GM08714 (cell line): ENCODE measurements around the gene PPP2R5E.
"Not testable (repeated sequence)": the region's sequence is repeated elsewhere in the genome, so short reads cannot be mapped to it uniquely, and the experiment has no call there.

Source experiments
- H3K4me3 ChIP-seq: fragments of 200-500 bp; sonication (Bioruptor generic); 2 replicates; pipeline ENCODE4 v1.5.1; 2014; ENCODE audit warnings: mild to moderate bottlenecking, low read length, inconsistent platforms
- ZNF274 ChIP-seq: IDR thresholded peaks from 2 replicates; pipeline ENCODE4 v1.6.1; 2012; ENCODE audit warnings: mild to moderate bottlenecking, low read depth, low read length

The PPP2R5E gene

DNA sequence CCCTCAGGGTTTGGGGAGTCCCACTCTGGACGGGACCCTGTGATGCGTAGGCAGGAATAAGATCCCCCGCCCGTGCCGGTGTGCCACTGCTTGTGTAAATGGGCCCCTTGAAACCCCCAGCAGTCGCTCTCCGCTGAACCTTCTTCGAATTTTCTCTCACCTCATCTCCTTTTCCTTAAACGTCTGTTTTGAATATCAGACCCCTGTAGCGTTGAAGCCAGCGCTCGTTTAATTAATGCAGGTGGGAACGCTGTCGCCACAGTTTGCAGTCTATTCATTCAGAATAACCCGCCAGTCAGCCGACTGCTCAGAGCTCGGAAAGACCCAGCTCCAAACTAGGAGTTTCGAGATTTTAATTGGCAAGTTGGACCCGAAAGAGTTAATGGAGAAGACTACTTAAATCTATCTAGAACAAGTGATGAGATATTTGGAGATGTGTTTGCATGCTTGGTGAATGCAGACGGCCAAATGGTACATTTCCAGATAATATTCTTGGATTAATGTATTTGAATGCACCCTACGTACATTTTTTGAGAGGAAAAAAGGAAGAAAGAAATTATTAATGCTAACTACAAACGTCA lies 739 bp upstream of the PPP2R5E start:
- peak overlapping the region; percentile 75 for H3K4me3 ChIP-seq
- no peak for TF ChIP-seq ZNF274

DNA sequence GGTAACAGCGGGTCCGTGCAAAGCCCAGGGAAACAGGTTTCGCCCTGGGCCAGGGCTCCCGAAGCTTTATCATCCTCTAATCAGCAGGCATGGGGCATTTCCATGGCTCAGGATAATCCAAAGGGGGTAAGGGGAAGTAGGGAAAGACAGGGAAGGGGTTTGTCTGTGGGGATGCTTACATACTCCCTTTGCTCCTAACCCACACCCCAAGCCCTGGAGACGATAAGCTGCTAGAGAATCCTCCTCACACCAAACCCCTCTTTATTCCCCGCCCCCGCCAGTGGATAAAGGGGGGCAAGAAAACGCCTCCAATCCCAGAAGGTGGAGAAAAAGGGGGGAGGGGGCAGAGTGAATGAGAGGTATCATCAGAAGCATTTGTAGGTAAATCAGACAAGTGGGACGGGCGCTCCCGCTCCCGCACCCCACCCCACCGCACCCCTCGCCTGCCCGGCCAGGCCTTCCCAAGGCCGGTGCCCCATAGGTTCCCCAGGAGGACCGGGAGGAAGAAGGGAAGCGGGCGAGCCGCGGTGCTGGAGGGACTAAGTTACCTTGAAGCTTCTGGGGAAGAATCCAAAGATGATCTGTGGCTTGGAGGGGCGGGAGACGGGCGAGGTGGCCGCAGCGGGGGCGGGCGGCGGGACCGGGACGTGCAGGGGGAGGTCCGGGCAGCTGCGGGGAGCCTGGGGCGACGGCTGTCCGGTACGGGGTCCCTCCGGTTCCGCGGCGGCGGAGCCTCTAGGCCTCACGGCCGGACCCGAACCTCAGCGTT lies 762 bp downstream of the PPP2R5E start:
- peak overlapping the region; percentile 64 for H3K4me3 ChIP-seq
- no peak for TF ChIP-seq ZNF274

DNA sequence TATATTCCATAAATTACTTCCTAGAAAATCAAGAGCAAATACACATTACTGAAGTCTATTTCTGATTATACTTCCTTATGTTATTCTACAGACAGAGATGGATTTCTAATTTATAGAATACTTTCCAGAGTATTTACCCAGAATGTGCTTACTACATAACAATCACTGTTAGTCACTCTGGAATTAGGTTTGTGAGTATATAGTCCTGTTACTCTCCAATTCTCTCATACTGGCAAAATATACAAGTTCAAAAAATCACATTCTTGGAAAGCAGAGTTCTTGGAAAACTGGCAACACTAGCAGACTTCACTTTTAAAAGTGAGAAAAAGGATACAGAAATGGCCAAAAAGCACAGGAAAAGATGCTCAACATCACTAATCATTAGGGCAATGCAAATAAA lies 7.3 kb downstream of the PPP2R5E start:
- TF ChIP-seq ZNF274, result no peak
- no peak overlapping the region for H3K4me3 ChIP-seq

DNA sequence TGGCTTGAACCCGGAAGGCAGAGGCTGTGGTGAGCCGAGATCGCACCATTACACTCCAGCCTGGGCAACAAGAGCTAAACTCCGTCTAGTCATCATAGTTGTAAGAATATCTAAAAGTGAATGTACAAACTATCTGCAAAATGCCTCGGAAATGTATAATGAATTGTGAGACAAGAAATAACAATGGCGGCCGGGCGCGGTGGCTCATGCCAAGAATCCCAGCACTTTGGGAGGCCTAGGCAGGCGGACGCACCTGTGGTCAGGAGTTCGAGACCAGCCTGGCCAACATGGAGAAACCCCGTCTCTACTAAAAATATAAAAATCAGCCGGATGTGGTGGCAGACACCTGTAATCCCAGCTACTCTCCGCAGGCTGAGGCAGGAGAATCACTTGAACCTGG lies 9.7 kb downstream of the PPP2R5E start:
- no peak for TF ChIP-seq ZNF274

DNA sequence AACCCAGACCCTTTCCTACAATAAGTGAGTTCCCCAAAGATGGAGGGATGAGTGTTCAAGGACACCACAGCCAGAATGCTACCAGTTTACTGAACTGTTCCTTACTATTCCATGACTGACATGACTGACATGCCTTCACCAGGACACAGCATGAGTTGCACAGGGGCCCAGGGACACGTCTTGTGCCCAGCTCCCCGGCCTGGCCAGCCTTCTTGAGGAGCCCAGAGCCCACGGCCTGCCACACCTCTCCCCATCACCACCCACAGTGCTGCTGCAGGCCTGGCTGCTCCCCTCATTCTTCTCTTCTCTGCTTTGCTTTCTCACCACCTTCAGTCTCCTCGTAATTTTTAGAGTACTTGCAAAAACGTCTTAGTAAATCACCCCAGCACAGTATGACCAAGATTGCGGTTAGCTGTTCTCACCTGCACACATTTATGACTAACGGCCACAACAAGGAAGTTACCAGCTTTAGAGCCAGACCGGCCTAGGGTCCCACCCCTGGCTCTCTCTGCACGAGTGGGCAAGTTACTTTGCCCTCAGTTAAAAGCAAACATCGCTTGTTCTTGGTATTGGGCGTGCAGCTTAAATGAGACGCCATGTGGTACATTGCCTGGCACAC lies 18.5 kb downstream of the PPP2R5E start:
- no peak overlapping the region for H3K4me3 ChIP-seq
- no peak for TF ChIP-seq ZNF274

More for the DNA sequence above, 9.7 kb downstream of the PPP2R5E start:
- no peak overlapping the region for H3K4me3 ChIP-seq

DNA sequence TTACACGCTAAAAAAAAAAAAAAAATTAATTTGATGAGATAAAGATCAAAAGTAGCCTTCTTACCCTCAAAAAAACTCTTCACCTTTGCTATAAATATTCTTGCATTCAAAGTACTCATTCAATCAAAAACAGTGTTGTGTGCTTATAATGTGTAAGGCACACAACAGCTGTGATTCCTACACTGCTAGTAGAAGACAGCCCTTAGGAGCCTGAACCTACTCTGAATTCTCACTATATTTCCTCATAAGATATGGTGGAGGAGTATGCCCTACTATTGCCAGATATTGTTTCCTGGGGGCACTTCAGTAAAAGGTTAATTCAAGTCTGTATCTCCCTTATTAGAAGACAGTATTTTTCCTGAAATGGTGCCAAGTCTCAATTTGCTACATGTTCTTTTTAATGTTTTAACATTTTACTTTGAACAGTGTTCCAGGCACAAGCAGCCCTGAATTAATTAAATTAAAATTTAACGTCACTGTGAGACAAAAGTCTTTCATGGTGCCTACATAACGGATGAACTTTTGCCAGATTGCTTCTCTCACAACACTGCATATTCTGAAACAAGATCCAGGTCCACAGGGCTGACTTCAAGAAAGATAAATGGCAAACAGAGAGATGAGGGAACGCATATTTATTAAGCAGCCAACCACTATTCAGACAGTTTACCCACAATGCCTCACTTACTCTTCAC lies 19.3 kb downstream of the PPP2R5E start:
- no peak overlapping the region for H3K4me3 ChIP-seq
- no peak for TF ChIP-seq ZNF274

DNA sequence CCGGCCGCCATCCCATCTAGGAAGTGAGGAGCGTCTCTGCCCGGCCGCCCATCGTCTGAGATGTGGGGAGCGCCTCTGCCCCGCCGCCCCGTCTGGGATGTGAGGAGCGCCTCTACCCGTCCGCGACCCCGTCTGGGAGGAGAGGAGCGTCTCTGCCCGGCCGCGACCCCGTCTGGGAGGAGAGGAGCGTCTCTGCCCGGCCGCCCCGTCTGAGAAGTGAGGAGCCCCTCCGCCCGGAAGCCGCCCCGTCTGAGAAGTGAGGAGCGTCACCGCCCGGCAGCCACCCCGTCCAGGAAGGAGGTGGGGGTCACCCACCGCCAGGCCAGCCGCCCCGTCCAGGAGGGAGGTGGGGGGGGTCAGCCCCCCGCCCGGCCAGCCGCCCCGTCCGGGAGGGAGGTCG lies 20.7 kb downstream of the PPP2R5E start:
- not testable (repeated sequence) for H3K4me3 ChIP-seq

DNA sequence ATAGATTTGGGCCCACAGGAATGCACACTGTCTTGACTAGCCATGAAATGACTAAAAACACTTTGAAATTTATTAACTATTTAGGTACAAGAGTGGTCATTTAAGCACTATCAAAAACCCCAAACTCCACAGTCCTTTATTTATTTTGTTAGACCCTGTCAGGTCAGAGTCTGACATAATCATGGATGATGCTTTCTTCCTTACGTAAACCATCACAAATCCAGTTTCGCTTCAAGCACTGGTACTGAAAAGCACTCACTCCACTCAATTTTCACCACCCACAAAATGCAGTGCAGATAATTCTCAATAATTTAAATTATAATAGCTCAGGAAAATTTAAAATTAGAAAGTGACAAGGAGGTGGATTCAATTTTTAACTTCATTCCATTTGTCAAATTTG lies 25.8 kb downstream of the PPP2R5E start:
- no peak for TF ChIP-seq ZNF274
- no peak overlapping the region for H3K4me3 ChIP-seq

DNA sequence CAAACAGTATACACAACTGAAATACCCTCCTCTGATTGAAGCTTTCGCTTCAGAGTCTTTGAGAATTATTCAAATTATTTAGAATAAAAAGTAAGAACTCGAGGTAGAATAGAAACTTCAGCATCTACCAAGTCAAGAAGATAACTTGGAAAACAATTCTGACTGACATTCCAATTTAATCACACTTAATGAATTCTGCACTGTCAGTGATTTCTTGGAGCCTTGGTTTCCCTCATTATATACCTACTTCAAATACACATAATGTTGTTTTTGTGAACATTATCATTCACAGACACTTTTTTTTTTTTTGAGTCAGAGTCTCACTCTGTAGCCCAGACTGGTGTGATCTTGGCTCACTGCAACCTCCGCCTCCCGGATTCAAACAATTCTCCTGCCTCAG lies 27.9 kb downstream of the PPP2R5E start:
- no peak for TF ChIP-seq ZNF274
- H3K4me3 ChIP-seq, result no peak overlapping the region

DNA sequence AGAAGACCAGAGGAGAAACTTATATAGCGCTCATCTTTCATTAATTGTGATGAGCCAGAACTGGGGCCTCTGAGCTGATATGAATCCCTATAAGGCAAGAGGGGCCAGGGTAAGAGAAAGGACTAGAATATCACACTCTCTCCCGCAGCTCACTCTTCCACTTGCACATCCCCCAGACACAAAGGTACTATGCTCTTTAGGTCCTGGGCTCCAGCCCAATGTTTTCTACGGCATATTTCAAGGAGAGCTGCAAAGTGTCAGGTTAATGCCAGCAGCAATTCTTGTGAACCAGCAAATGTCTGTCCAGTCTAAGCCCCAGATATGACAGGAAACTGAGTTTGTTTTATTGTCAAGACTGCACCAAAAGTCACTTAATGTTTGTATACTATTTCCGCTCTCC lies 29.4 kb downstream of the PPP2R5E start:
- no peak overlapping the region for H3K4me3 ChIP-seq
- no peak for TF ChIP-seq ZNF274

DNA sequence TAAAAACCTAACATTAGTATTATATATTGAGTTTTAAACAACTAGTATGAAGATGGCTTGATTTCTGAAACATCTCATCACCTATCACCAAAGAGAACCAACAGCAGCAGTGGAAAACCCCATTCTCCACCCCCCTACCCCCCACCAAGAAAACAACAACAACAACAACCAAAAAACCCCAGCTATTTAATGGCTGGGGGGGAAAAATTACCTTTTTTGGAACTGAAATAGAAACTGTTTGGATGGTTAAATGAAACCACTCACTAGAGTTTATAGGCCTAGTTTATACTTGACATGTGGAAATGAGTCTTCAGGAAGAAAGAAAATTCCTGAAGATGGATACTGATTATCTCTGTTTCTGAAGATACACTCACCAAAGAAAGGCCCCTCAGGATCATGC lies 30.3 kb downstream of the PPP2R5E start:
- no peak overlapping the region for H3K4me3 ChIP-seq
- no peak for TF ChIP-seq ZNF274

DNA sequence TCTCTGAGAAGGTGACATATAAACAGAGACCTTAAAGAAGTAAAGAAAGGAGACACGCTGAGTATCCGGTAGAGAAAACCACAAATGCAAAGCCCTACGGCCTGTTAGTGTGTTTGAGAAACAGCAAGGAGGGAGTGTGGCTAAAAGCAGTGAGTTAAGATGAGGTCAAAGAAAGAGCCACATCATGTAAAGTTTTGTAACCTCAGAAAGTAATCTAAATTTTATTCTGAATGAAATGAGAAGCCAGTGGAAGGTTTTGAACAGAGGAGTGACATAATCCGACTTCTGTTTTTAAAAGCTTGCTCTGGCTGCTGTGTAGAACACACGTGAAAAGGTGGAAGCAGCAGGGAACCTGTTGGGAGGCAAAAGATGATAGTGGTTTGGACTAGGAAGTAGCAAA lies 32.6 kb downstream of the PPP2R5E start:
- no peak overlapping the region for H3K4me3 ChIP-seq
- no peak for TF ChIP-seq ZNF274

DNA sequence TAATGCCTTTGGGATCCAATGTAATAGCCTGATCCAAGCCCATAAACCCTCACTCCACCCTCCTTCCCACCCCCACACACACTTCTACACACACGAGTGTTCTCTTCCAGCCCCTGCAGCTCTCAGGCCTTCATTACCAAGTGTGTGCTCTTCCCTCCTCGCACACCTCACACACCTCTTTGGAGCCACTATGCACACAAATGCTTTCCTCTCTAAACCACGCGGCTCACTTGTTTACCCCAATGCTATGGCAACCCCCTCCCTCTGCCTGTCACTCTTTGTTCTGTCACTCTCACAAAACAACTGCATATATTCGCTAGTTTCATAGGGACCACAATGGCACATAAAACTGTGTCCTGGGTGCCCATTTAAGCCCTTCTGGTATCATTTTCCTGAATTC lies 35.1 kb downstream of the PPP2R5E start:
- no peak for TF ChIP-seq ZNF274
- H3K4me3 ChIP-seq, result no peak overlapping the region

DNA sequence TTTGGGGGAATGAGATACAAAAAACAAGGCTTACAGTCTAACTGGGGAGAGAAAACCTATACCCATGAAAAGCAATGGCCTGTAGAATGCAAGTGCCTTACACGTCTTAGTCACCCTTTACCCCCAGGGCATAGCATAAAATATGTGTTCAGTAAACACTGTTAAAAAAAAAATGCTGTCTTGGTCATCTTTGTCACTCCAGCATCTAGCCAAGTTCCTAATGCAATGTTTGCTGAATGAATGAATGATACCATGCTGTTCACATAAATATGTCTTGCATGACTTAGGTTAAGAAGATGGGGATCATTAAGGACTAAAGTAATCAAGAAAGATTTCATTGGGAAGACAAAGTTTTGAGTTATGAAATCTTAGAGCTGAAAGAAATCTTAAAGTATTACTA lies 38.5 kb downstream of the PPP2R5E start:
- no peak for TF ChIP-seq ZNF274
- H3K4me3 ChIP-seq, result no peak overlapping the region

DNA sequence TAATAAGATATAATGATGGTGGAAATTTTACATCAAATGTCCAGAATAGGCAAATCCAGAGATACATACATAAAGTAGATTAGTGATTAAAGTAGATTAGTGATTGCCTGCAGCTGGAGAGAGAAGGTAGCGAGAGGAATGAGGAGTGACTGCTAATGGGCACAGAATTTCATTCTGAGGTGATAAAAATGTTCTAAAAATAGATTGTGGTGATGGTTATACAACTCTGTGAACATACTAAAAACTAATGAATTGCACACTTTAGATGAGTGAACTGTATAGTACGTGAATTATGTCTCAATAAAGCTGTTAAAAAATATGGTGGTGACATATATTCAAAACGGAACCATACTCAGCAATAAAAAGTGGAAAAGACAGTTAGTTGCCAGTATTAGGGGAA lies 41.7 kb downstream of the PPP2R5E start:
- TF ChIP-seq ZNF274, result no peak
- no peak overlapping the region for H3K4me3 ChIP-seq

DNA sequence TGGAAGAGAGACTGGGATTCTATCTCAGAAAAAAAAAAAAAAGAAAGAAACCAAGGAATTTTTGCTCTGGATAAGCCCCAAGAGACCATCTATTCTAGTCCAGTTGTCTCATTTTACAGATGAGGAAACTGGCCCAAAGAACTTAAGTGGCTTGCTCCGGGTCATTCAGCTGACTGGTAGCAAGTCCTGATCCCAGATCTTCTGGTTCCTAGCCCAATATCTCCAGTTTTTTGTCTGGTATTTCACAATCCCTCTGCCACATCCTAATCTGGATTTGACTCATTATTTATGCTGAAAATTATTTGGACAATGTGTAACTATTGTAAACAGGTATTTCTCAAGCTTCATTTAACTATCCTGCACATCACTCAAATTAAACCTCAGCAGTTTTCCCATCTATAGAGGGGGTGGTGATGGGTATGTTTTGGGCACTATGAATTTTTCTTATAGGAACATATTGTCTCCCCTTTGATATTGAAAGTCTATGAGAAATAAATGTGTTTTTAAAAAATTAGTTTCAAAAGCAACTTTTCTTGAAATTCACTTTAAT lies 43.4 kb downstream of the PPP2R5E start:
- H3K4me3 ChIP-seq, result no peak overlapping the region
- TF ChIP-seq ZNF274, result no peak
